Measurements from ENCODE around the gene ZNF710.

ZNF710 gene

DNA sequence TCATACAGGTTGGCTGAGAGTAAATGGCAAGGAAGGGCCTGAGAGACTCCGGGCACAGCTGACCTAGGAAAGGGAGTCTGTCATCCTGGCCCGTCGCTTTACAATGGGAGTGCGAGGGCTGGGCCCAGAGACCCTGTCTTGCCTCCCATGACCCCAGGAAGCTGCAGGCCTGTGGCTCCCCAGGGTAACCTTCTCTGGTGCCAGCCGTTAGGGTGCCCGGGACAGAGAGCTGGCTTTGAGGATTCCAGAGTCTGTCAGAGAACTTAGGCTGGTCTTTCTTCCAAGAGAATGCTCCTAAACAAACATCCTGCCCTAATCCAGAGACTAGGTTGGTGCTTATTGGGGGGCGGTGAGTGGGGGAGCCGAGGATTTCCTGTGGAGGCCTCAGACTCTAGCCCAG, 18.5 kb downstream of the ZNF710 start:
- DNase-seq (ENCODE audit: low read depth), result no peak

DNA sequence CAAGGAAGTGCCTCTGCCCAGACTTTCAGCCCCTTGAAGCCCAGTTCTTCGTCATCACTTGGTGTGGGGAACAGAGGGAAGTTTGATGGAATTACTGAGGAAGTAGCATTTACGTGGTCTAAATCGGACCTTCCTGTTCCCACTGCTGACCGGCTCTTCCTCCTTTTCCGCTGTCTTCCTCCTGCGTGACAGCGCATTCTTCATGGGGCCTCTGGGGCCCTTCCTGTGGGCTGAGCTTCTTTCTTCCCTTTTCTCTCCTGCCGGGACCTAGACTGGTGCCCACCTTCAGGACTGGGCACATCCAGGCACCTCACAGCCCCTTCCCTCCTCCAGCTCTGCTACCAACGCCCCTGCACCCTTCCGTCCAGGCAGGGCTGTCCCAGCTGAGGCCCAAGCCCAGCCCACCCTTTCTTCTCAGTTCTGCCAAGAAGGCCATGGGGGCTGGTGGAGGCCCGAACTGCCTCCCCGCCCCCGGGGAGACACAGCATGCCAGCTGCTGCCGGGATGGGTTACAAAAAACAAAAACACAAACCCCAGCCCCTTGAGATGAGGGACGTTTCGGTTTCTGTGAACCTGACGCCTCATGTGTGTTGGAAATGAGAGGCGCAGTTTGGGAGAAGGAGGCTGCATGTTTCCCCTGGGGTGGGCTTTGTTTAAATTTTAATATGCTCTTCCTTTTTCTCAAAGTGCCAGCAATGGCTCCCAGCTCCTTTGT, 19.1 kb downstream of the ZNF710 start:
- no peak for DNase-seq (ENCODE audit: low read depth)

DNA sequence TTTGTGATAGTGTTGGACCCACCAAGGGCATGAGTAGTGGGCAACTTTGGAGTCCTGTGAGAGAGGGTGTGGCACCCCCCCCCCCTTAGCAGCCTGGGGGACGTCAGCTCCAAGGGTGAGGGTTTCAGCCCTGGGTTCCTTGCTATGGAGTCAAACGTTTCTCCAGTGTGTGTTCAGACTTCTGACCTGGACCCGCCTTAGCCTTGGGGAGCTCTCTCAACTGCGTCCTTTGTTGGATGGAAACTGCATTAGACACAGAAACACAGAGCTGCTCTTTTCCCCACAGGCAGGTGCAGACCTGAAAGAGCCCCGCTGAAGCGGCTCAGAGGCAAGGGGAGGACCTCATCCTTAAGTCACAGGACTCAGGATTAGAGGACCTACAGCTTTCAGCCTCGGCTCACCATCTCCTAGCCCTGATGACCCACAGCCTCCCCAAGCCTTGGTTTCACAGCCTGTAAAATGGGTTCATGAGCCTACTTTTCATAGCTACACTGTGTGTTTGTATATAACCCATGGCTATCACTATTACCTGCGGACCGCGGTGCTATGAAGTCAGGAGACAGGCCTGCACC, 19.9 kb downstream of the ZNF710 start:
- no peak for DNase-seq (ENCODE audit: low read depth)

DNA sequence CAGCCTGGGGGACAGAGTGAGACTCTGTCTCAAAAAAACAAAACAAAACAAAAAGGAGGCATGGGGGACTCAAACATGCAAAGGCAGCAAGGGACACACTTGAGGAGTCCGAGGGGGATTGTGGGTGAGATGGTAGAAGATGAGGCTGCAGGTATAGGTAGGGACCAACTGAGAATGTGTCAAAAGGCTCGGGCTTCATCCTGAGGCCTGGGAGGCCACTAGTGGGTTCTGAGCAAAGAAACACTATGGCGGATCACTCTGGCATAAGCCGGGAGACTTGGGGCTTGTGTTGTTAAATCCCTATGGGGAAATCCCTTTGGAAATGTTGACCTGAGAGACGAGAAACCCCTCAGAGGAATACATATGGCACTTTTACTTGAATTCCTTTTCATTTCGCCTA, 21.2 kb downstream of the ZNF710 start:
- no peak for DNase-seq (ENCODE audit: low read depth)

DNA sequence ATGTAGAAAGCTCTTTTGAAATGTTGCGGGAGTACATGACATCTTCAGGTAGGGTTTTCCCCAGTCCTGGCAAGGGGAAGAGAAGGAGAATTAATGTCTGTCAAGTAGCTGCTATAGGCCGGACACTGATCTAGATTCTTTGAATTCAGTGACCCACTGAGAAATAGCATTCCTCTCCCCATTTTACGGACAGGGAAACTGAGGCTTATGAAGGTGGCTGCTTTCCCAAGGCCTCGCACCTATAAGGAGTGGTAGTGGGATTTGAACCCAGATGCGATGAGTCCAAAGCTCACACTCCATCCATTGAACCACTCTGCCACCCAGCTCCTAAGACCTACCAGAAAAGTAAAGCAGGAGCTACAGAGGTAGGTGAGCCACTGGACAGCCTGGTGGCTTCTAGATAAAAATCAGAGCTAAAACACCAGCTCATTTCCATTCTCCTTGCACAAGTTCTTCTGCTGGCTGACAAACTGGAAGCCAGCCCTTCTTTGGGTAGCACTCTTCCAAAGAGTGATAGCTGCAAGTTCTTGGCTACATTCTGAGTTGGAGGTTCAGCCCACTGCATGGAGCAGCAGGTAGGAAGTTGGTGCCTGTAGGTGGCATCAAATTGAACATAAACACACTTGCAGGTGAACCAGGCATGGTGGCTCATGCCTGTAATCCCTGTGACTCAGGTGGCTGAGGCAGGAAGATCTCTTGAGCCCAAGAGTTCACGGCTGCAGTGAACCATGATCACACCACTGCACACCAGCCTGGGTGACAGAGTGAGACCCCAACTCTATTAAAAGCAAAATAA, 22.0 kb downstream of the ZNF710 start:
- no peak for DNase-seq (ENCODE audit: low read depth)

DNA sequence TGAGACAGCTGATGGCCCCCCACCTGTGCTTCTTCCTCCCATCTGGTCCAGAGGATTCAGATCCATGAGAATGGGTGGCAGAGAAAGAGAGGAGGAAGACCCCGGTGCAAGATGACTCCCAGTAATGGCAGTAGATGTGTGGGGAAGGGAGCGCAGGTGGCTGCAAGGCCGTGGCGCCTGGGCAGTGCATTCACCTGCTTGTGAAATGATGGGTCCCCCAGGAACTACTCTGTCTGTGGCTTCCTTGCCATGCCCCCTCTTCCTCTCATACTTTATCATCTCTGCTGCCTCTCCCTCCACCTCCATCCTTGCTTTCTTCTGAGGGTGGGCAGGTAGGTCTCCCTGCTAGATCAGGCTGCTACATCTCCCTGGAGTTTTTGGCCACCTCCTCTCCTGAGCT, 23.3 kb downstream of the ZNF710 start:
- DNase-seq (ENCODE audit: low read depth), result no peak

DNA sequence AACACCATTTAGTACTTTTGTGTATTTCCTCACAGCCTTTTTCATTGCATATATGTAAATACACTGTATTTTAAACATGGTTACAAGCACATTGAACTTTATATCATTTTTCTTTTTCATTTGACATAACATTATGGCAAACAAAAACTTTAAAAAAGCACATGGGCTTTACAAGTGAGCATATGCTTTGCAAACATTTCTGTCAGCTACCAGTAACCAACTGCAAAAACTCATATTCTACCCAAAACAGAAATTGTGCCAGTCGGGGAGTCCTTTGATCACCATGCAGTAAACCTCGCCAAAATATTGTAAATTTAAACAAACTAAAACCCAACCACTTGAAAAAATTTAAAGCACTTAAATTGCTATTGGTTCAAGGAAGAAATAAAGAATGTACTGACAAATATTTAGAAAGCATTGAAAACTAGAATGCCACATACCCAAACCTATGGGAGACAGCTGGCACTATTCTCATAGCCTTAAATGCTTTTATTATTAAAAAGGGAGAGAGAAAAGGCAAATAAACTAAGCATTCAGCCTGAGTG, 24.4 kb downstream of the ZNF710 start:
- no peak for DNase-seq (ENCODE audit: low read depth)

DNA sequence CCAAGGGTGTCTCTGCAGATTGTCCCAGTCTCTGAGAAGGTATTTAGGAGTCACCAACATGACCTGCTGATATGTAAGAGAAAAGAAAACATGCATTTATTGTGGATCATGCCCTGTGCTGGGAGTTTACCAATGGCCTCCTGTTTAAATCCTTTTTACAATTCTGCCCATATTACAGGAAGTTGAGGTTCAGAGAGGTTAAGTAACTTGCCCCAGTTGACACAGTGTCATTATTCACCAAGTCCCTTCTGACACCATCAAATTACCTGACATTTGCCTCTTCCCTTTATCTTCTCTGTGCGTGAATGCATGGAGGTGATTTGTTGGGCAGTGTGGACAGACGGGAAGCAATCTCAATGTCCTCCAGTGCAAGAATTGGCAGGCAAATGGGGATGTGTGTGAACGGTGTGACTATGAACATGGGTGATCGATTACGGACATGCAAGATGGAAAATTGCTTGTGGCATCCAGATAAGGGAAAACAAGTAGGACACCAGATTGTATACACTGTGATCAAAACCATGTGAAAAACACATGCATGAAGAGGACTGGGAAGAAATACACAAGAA, 27.3 kb downstream of the ZNF710 start:
- no peak for DNase-seq (ENCODE audit: low read depth)

DNA sequence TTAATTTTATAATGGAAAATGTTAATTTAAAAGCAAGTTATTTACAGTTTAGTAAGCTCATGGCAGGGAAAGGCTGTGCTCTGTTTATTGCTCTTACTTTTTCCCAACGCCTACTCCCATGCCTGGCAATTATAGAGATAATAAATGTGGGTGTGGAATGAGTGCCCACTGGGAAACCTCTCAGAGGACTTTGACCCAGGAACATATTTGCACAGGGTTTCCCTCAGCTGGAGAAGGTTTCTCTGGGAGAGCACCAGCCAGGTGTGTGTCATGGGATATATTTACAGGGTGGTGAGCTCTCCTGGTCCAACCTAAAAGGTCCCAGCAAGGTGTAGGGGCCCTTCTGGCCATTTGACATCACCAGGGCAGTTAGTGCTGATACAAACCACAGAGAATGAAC, 27.9 kb downstream of the ZNF710 start:
- no peak for DNase-seq (ENCODE audit: low read depth)

DNA sequence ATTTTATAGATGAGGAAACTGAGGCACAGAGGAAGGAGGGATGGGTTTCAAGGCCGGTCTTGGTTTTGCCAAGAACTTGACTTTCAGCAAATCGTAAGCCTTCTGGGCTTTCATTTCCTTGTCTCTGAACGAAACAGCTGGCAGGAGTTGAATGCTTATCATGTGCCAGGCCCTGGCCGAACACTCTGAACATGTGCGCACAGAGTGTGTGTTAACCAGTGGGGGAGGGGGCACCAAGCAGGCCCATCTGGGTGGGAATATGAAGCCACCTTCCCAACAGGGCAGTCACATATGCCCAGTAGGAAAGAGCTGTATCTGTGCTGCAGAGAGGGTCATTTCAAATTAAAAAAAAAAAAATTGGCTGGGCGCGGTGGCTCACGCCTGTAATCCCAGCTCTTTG, 29.3 kb downstream of the ZNF710 start:
- DNase-seq (ENCODE audit: low read depth), result no peak

DNA sequence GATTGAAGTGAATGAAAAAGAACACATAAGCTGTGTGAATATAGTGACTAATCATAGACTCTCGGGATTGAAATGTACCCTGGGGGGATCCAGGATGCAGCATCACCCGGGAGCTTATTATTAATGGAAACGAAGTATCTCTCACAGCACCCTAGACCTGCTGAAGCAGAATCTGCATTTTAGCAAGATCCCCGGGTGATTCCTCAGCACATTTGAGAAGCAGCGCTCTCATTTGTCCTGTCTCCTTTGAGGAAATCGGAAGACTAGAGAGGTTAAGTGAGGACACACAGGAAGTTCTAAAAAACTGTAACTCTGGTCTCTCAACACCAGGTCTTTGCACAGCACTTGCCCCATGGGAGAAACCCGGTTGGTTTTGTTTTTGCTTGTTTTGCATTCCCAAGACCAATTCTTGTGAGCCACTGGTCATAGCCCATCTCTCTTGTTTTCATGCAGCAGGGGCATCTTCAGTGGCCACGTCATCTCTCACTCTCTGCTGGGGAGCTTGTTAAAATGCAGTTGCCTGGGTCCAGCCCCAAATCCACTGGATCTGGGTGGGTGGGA, 30.2 kb downstream of the ZNF710 start:
- DNase-seq (ENCODE audit: low read depth), result peak; percentile 56

DNA sequence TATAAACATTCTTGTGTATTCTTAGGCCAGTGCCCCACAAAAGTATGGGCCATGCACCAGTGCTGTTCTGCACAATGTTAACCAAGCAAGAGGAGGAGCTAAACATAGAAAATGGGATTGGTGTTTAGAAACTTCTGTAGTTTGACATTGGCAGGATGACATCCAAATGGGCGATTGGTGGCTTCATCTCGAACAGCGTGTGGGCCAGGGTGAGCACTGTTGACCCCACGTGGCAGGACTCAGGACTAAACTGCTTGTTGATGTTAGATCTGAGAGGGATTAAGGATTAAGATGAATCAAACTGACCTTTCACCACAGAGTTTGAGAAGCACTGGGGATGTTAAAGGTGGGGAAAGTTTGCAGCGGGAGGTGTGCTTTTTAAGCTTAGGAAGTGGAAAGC, 31.9 kb downstream of the ZNF710 start:
- DNase-seq (ENCODE audit: low read depth), result no peak

DNA sequence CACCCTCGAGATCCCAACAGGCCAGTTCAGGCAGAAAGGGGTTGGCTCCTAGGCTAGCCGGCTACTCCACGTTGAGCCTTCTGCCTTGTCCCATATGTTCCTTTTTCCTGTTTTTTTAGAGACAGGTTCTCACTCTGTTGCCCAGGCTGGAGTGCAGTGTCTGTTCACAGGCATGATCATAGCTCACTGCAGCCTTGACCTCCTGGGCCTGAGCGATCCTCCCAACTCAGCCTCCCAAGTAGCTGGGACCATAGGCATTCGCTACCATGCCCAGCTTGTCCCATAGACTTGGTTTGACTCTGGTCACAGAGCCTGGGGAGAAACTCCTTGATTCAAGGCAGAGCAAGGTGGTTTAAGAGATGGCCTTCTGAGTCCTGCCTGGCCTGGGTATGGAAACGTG, 32.3 kb downstream of the ZNF710 start:
- DNase-seq (ENCODE audit: low read depth), result no peak

DNA sequence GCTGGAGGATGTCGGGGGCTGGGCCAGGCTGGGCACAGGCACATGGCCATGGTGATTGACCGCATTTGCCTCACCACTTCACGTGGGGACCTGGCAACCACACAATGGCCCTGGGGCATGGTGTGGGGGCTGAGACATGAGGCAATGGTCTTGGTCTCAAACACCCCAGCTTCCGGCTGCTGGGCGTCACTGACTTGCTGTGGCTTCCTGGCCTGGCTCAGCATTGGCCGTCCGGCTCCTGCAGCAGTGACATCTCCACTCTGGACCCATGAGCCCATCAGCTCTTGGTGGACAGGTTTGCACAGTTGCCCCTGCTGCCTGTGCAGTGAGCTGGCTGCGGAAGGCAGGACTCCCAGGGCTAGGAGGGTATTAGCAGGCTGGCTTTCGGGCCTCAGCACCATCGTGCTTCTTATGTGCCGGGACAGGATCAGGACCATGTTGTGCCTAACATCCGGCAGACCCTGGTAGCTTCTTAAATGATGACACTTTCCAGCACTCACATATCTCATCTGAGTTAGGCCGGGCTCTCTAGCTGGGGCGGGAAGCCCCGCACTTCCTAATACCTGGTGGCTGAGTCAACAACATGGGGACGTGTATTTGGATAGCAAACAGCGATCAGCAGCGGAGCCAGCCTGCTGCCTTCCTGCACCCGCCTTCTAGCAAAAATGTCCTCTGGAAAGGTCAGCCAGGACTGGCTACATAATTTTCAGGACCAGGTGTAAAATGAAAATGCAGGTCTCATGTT, 34.1 kb downstream of the ZNF710 start:
- no peak for DNase-seq (ENCODE audit: low read depth)

DNA sequence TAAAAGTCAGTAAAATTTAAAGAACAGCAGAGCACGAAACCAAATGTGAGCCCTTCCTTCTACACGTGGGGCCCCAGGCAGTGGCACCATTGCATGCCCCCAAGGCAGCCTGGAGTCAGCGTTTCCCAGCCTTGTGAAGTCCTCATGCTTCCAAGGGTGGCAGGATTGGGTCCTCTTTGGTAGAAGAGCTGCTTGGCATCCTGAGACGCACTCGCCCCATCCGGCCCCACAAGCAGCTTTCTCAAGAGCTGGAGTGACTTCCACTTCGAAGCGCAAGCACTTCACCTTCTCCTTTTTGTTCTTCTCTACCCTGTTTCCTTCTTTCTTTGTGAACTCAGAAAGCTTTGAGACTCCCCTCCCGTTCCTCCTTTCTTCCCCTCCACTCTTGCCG, 34.7 kb downstream of the ZNF710 start:
- DNase-seq (ENCODE audit: low read depth), result no peak

DNA sequence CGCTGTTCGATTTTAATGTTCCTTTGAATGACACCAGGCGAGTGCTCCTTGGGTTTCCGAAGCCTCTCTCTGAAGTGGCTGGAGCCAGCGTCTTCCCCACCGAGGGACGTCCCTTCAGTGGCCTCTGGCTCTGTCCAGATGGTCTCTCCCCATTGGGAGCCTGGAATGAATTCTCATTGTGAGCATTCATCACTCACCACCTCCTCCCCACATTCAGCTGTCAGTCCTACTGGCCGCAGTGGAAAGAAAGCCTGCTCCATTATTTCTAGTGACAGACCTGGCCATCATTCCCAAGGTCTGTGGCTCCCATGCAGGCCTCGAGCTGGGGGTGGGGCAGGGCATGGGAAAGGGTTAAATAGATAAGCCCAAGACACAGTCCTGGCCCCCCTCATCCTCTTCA, 35.2 kb downstream of the ZNF710 start:
- DNase-seq (ENCODE audit: low read depth), result no peak

DNA sequence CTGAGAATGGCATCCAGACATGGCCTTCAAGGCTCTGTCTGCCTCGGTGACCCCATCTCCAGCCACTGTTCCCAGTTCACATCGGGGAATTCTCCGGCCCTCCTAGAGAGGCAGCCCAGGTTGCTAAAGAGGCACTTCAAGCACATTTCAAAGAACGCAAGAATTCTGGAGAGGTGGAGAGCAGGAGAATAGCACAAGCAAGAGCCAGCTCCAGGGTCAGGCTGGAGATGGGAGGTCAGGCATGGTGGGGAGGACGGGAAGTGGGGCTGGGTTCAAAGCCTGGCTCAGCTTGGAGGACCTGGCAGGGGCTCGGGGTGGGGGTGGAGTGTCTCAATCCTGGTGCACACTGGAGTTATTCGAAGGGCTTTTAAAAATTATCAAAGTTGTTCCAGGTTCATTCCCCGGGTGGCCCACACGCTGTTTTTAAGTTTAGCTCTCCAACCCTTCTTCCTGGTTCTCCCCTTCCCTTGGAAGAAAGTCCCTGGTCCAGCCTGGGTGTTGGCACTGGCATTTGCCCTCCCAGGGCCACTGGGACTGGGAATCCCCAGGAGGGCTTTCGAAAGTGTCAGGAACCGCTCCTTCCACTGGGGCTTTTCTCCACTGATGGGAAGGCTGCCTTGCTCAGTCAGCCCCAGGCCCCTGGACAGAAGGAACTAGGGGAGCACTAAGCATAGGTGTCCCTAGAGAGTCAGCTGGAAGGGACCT, 35.8 kb downstream of the ZNF710 start:
- no peak for DNase-seq (ENCODE audit: low read depth)

DNA sequence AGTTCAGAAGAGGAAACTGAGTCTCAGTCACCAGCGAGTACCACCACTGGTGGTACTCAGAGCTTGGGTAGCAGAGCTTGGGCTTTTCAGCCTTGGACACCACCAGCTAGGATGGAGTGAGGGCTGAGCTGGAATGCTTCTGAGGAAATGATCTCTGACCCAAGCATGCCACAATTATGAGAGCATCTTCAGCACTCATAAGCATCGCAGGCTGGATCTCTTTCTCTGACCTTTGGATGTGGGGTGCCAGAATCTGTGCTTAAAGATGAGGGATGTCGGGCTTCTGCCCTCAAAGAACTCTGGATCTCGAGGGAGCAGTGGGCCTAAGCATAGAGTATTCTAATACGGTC, 36.4 kb downstream of the ZNF710 start:
- peak; percentile 11 for DNase-seq (ENCODE audit: low read depth)

DNA sequence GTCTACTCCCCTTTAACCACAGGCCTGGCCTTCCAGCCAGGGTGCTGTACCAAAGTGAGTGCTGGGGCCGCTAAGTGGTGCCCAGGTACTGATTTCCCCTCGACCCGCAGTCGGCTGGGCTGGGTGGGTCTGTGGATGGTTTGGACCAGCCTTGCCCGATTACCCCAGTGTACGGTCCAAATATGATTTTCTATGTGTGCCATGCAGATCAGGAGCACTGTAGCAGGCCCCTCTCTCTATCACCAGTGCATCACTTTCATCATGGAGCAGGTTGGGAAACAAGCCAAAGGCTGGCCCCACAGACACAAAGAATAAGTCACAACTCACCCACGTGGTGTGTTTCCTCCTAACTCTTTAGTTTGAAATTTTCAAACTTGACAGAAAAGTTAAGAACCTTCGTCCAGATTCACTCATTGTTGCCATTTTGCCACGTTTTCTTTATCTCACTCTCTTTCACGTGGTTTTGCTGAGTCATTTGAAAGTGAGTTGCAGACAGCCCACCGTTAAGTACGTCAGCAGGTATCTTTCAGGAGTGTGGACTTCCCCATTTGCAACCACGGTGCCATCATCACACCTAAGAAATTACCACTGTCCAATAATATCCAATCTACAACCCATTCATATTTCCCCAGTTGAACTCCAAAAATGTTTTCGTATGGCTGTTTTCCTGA, 37.0 kb downstream of the ZNF710 start:
- peak; percentile 9 for DNase-seq (ENCODE audit: low read depth)

DNA sequence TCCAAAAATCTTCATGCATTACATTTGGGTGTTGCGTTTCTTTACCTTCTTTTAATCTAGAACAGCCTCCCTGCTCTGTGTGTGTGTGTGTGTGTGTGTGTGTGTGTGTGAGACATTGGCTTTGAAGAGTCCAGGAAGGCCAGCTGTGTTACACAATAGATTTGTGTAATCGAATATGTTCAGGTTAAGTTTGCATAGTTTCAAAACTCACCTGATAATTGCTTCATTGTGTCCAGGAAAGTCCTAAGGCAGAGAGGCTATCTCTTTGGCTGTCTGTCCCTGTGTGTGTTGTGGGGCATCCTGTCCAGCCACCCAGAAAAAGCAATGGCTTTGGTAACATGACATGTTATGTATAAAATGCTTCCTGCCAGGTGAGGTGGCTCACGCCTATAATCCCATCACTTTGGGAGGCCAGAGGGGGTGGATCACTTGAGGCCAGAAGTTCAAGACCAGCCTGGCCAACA, 37.5 kb downstream of the ZNF710 start:
- DNase-seq (ENCODE audit: low read depth), result no peak

DNA sequence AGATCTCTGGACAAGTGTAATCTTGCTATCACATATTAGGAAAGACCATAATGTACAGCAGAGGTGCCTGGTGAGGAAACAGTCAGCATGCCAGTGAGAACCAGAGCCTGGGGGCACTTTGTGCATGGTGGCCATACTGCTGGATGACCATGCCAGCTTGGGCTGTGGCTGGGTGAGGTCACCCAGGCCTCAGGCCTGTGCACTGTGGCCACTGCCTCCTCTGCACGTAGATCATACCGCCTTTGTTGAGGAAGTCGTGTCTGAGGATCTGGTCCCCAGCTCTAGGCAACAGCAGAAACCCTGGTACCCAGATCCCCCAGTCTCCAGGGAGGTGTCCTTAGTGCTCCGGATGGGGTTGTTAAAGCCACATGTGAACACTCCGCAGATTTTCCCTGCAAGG, 38.9 kb downstream of the ZNF710 start:
- no peak for DNase-seq (ENCODE audit: low read depth)

All from stromal cell of bone marrow (primary cell).